HepG2 (cell line): ENCODE results near the gene LMTK2. TPM values are rescaled to one million over a fixed set of nuclear protein-coding genes. Genes with fewer than 3 reads are reported as not detected.

Experiments used
- ATAC-seq: fragments of 200-7000 bp; cut with Tn5 transposase; 3 replicates; pipeline ENCODE4 v1.9.1; 2020; ENCODE audit warnings: mild to moderate bottlenecking, moderate library complexity
- BruUV-seq: library from RNA; stranded (reverse); fragments of 400-500 nt; replicated peaks from 2 replicates; lab custom pipeline; 2021; lab: Mats Ljungman, UMichigan
- CTCF ChIA-PET: fragments of 300-600 bp; formaldehyde crosslinking; extraction: SDS; loops from one replicate; lab custom pipeline; 2021; ENCODE audit warnings: low total read pairs, inconsistent platforms, low intra/inter-chr PET ratio; lab: Yijun Ruan, JAX
- POLR2A ChIA-PET: fragments of 350-600 bp; sonication (Branson Sonifier 250); formaldehyde crosslinking; loops from one replicate; lab custom pipeline; 2020; ENCODE audit warnings: antibody characterized with exemption, inconsistent platforms; lab: Yijun Ruan, JAX
- DNase-seq: peaks from one replicate; pipeline ENCODE4 v3.0.0-alpha.2; 2015; ENCODE audit warnings: low spot score
- FAIRE-seq: peaks from 3 replicates; lab custom pipeline; 2011; peaks lifted over from hg19 to GRCh38; lab: Jason Lieb, UNC
- H2AFZ ChIP-seq: one replicate; pipeline ENCODE4 v1.6.1; 2011; ENCODE audit warnings: low read length, inconsistent platforms
- H3K27ac ChIP-seq: fragments of 300-600 bp; 3 replicates; pipeline ENCODE4 v1.8.0; 2011; ENCODE audit warnings: mixed run types, mild to moderate bottlenecking, mixed read lengths, low read length, inconsistent platforms; ENCODE audit not compliant: insufficient read depth; ENCODE audit errors: extremely low read length
- H3K27me3 ChIP-seq, 2 experiments: fragments of 200-600 bp in 1 of 2; 2 replicates in 1 of 2; 3 replicates in 1 of 2; pipeline versions ENCODE4 v1.6.0 to v1.8.0; 2011; ENCODE audit warnings: low read length in 2 of 2, mild to moderate bottlenecking in 2 of 2, moderate library complexity in 2 of 2, inconsistent platforms in 1 of 2; ENCODE audit not compliant: insufficient read depth in 2 of 2, control insufficient read depth in 1 of 2
- H3K36me3 ChIP-seq, 2 experiments: fragments of 200-600 bp in 1 of 2; replicated peaks in 1 of 2; 2 replicates in 1 of 2; 3 replicates in 1 of 2; pipeline versions ENCODE4 v1.5.1 to v1.8.0; 2011; ENCODE audit warnings: low read length in 2 of 2, inconsistent platforms in 1 of 2; ENCODE audit not compliant: insufficient read depth in 2 of 2, control insufficient read depth in 1 of 2
- H3K4me1 ChIP-seq: 2 replicates; pipeline ENCODE4 v1.5.1; 2012; ENCODE audit warnings: low read length, inconsistent platforms; ENCODE audit not compliant: insufficient read depth
- H3K4me2 ChIP-seq: 2 replicates; pipeline ENCODE4 v1.6.0; 2011; ENCODE audit warnings: low read depth, low read length, inconsistent platforms
- H3K4me3 ChIP-seq, 3 experiments: fragments of 200-600 bp in 1 of 3; sonication (generic), shearing (Covaris generic) in 1 of 3; replicated peaks in 1 of 3; 2 replicates each; pipeline ENCODE4 v1.5.1; 2011 to 2016; ENCODE audit warnings: low read length in 3 of 3, inconsistent platforms in 2 of 3, low read depth in 2 of 3, mild to moderate bottlenecking in 2 of 3, control low read depth in 1 of 3, mixed read lengths in 1 of 3; ENCODE audit not compliant: insufficient read depth in 1 of 3
- H3K79me2 ChIP-seq: one replicate; pipeline ENCODE4 v1.6.1; 2011; ENCODE audit warnings: low read length, inconsistent platforms; ENCODE audit not compliant: insufficient read depth
- H3K9ac ChIP-seq: 2 replicates; pipeline ENCODE4 v1.6.0; 2011; ENCODE audit warnings: mild to moderate bottlenecking, low read depth, low read length, inconsistent platforms; ENCODE audit not compliant: insufficient read depth
- H3K9me3 ChIP-seq: 2 replicates; pipeline ENCODE4 v1.5.1; 2012; ENCODE audit warnings: mild to moderate bottlenecking, low read length
- H4K20me1 ChIP-seq: 2 replicates; pipeline ENCODE4 v1.6.0; 2011; ENCODE audit warnings: inconsistent platforms, mild to moderate bottlenecking, low read length, moderate library complexity; ENCODE audit not compliant: insufficient read depth
- ARID4A ChIP-seq: sonication (generic); formaldehyde crosslinking; IDR thresholded peaks from 2 replicates; pipeline ENCODE4 v1.5.0; 2020; ENCODE audit warnings: mild to moderate bottlenecking, missing genetic modification reagents, borderline replicate concordance
- RFX3 ChIP-seq: IDR thresholded peaks from 2 replicates; pipeline ENCODE4 v1.6.1; 2016; ENCODE audit warnings: missing biosample characterization, missing genetic modification reagents
- ZNF574 ChIP-seq: sonication (generic); formaldehyde crosslinking; IDR thresholded peaks from 2 replicates; pipeline ENCODE4 v1.4.0; 2020; ENCODE audit warnings: missing genetic modification reagents
- WGBS: methylation state at CpG from one replicate; pipeline ENCODE4 v1.1.6; 2017; ENCODE audit warnings: low lambda C conversion rate; 5-methylcytosine and 5-hydroxymethylcytosine counted together
- in situ Hi-C: cut with HindIII; loops from 2 replicates; pipeline ENCODE4 v1.10.0; 2017; ENCODE audit warnings: low pct_unique_long_range_greater_than_20kb; ENCODE audit not compliant: extremely low pct_ligation_motif_present
- intact Hi-C: fragments of 100-400 bp; cut with micrococcal nuclease; formaldehyde crosslinking; loops from one replicate; pipeline ENCODE4 v1.10.0; 2022; ENCODE audit not compliant: unreplicated experiment
- polyA plus RNA-seq, 8 experiments: library from polyadenylated mRNA; depleted of rRNA in 3 of 8; stranded (reverse) in 7 of 8; unstranded in 1 of 8; fragments of >200 nt; fragmentation: Illumina TruSeq in 4 of 8; extraction: Trizol in 4 of 8; gene quantifications; 2 replicates each; pipeline versions ENCODE4 v1.2.1 to v1.2.3, GENCODE V29; 2011 to 2016; ENCODE audit warnings: low read depth in 4 of 8, missing spikeins in 1 of 8, mixed read lengths in 1 of 8; ENCODE audit not compliant: insufficient read depth in 1 of 8
- total RNA-seq, 5 experiments: library from RNA; depleted of rRNA; stranded (reverse); fragments of >200 nt; fragmentation: Illumina TruSeq; extraction: Trizol; gene quantifications; 2 replicates each; pipeline ENCODE4 v1.2.3, GENCODE V29; 2016; ENCODE audit warnings: low read depth in 1 of 5

Gene LMTK2
- total and polyA plus RNA-seq, 2 of the 13 experiments (the other 11 are each of a cell fraction or from before 2014, with no cell fraction given) = 9.5 to 11.7 TPM

- Histone ChIP-seq H2AFZ (no peak overlapping the region), H3K4me2 (no peak overlapping the region), H3K36me3 (no peaks in the 10 kb centered on the region), H3K27me3 (no peaks in the 10 kb centered on the region), H3K4me1 (peaks cover 13% of the 10 kb centered on the region), H3K27ac (no peak overlapping the region), H4K20me1 (no peaks in the 10 kb centered on the region), H3K4me3 (no peak overlapping the region), H3K9me3 (no peaks in the 10 kb centered on the region), H3K79me2 (no peaks in the 10 kb centered on the region), H3K9ac (no peak overlapping the region)
- TF ChIP-seq ARID4A (no peak), ZNF574 (no peak), RFX3 (CRISPR knock-in tag) (no peak)
- FAIRE-seq (no peak), DNase-seq (no peak), ATAC-seq (no peak)
- POLR2A ChIA-PET = no interaction called here
- CTCF ChIA-PET = no interaction called here
- BruUV-seq = no TSS peak
- 12% methylated on average over 4 of the region's 4 CpGs for WGBS
- intact Hi-C loops = no loop called here
- in situ Hi-C loops = no loop called here
These were observed 16.5 kb upstream of the LMTK2 start for GRCh38 chr7:98090116-98090515.
